C4-2B (cell line): ENCODE measurements around the gene RAB23.

Experiments
- CTCF ChIP-seq: fragments of 450-650 bp; conservative IDR thresholded peaks from 2 replicates; pipeline ENCODE4 v1.5.1; 2017; ENCODE audit warnings: mild to moderate bottlenecking
- ZFX ChIP-seq: fragments of 450-650 bp; IDR thresholded peaks from 2 replicates; pipeline ENCODE4 v1.6.1; 2017

GRCh38 chr6:57183336-57183735, 38.8 kb downstream of the RAB23 start:
- no peak for TF ChIP-seq CTCF
- TF ChIP-seq ZFX: no peak
